WTC11 (cell line): ENCODE results near the gene OXSR1. TPM values are rescaled to one million over a fixed set of nuclear protein-coding genes. Genes with fewer than 3 reads are reported as not detected.

Source experiments
- ATAC-seq: fragments of 200-7000 bp; cut with Tn5 transposase; 2 replicates; pipeline ENCODE4 v1.10.0; 2021; ENCODE audit warnings: mild to moderate bottlenecking, moderate library complexity
- CTCF ChIA-PET: fragments of 300-600 bp; sonication (Branson Sonifier 250); formaldehyde crosslinking; loops from one replicate; lab custom pipeline; 2021; ENCODE audit warnings: antibody characterized with exemption; lab: Charles Lee
- POLR2A ChIA-PET: fragments of 350-600 bp; sonication (Branson Sonifier 250); formaldehyde crosslinking; loops from one replicate; lab custom pipeline; 2021; ENCODE audit warnings: antibody characterized with exemption; lab: Charles Lee
- DNase-seq: peaks from one replicate; pipeline ENCODE4 v3.0.0; 2021; ENCODE audit warnings: low spot score
- H3K27ac Mint-ChIP-seq: 2 replicates; pipeline ENCODE4 v1.8.0; 2021; ENCODE audit warnings: mixed read lengths
- H3K27me3 Mint-ChIP-seq: 2 replicates; pipeline ENCODE4 v1.8.0; 2021; ENCODE audit warnings: low read depth, mild to moderate bottlenecking, moderate library complexity, mixed read lengths
- H3K36me3 Mint-ChIP-seq: 2 replicates; pipeline ENCODE4 v1.8.0; 2021; ENCODE audit warnings: mixed read lengths
- H3K4me1 Mint-ChIP-seq: 2 replicates; pipeline ENCODE4 v1.8.0; 2022; ENCODE audit warnings: mixed read lengths
- H3K4me3 Mint-ChIP-seq: 2 replicates; pipeline ENCODE4 v1.8.0; 2021; ENCODE audit warnings: mild to moderate bottlenecking, moderate library complexity, mixed read lengths
- H3K9me3 Mint-ChIP-seq: 2 replicates; pipeline ENCODE4 v1.8.0; 2021; ENCODE audit warnings: mixed read lengths
- ARID4B ChIP-seq: sonication (generic); formaldehyde crosslinking; IDR thresholded peaks from 2 replicates; pipeline ENCODE4 v1.8.0; 2023; ENCODE audit warnings: missing genetic modification reagents, mild to moderate bottlenecking, borderline replicate concordance
- FOXJ3 ChIP-seq: sonication (generic); formaldehyde crosslinking; IDR thresholded peaks from 2 replicates; pipeline ENCODE4 v1.9.0; 2021; ENCODE audit warnings: missing genetic modification reagents, mild to moderate bottlenecking, borderline replicate concordance
- FOXK1 ChIP-seq: sonication (generic); formaldehyde crosslinking; IDR thresholded peaks from 2 replicates; pipeline ENCODE4 v1.8.0; 2022; ENCODE audit warnings: mild to moderate bottlenecking, moderate library complexity, missing genetic modification reagents
- GABPB1 ChIP-seq: sonication (generic); formaldehyde crosslinking; IDR thresholded peaks from 2 replicates; pipeline ENCODE4 v1.8.1; 2023; ENCODE audit warnings: mild to moderate bottlenecking, missing genetic modification reagents
- NR1H2 ChIP-seq: sonication (generic); formaldehyde crosslinking; IDR thresholded peaks from 2 replicates; pipeline ENCODE4 v1.9.0; 2021; ENCODE audit warnings: mild to moderate bottlenecking, moderate library complexity, missing genetic modification reagents
- SP1 ChIP-seq: sonication (generic); formaldehyde crosslinking; conservative IDR thresholded peaks from 2 replicates; pipeline ENCODE4 v1.8.1; 2022; ENCODE audit warnings: missing genetic modification reagents
- TCF7 ChIP-seq: sonication (generic); formaldehyde crosslinking; IDR thresholded peaks from 2 replicates; pipeline ENCODE4 v1.8.0; 2022; ENCODE audit warnings: mild to moderate bottlenecking, low read depth, missing genetic modification reagents, moderate library complexity
- TEAD1 ChIP-seq: sonication (generic); formaldehyde crosslinking; IDR thresholded peaks from 2 replicates; pipeline ENCODE4 v1.8.0; 2022; ENCODE audit warnings: mild to moderate bottlenecking, missing genetic modification reagents
- ZBTB21 ChIP-seq: sonication (generic); formaldehyde crosslinking; IDR thresholded peaks from 2 replicates; pipeline ENCODE4 v1.8.1; 2023; ENCODE audit warnings: mild to moderate bottlenecking, missing genetic modification reagents, borderline replicate concordance
- ZMAT4 ChIP-seq: fragments of 250-450 bp; sonication (Bioruptor Pico); IDR thresholded peaks from 2 replicates; pipeline ENCODE4 v1.9.0; 2021; ENCODE audit warnings: mild to moderate bottlenecking
- ZNF219 ChIP-seq: sonication (generic); formaldehyde crosslinking; IDR thresholded peaks from 2 replicates; pipeline ENCODE4 v1.8.0; 2023; ENCODE audit warnings: missing genetic modification reagents, mild to moderate bottlenecking, borderline replicate concordance
- ZNF232 ChIP-seq: sonication (generic); formaldehyde crosslinking; IDR thresholded peaks from 2 replicates; pipeline ENCODE4 v1.8.0; 2022; ENCODE audit warnings: mild to moderate bottlenecking, missing genetic modification reagents
- total RNA-seq: library from RNA; stranded (reverse); gene quantifications from 3 replicates; pipeline ENCODE4 v1.2.3, GENCODE V29; 2021
- TF ChIP-seq, protein P1 (sequence below): fragments of 250-450 bp; sonication (Bioruptor Pico); IDR thresholded peaks from 2 replicates; pipeline ENCODE4 v1.8.0; 2021; ENCODE audit warnings: mild to moderate bottlenecking
- TF ChIP-seq, protein P2 (sequence below): fragments of 250-450 bp; sonication (Bioruptor Pico); IDR thresholded peaks from 2 replicates; pipeline ENCODE4 v2.1.2; 2022; ENCODE audit warnings: mild to moderate bottlenecking, moderate library complexity
- TF ChIP-seq, protein P3 (sequence below): sonication (generic); formaldehyde crosslinking; IDR thresholded peaks from 2 replicates; pipeline ENCODE4 v1.8.1; 2023; ENCODE audit warnings: mild to moderate bottlenecking, moderate library complexity, missing genetic modification reagents
- TF ChIP-seq, protein P4 (sequence below): sonication (generic); formaldehyde crosslinking; IDR thresholded peaks from 2 replicates; pipeline ENCODE4 v1.8.0; 2022; ENCODE audit warnings: mild to moderate bottlenecking, missing genetic modification reagents

Gene OXSR1
- total RNA-seq, 1 experiment from 2014 or later, result 50.6 TPM

- POLR2A ChIA-PET, result interaction anchor here (1.2 kb wide), 1 partner anchor 25 kb away, joined by 4 read pairs; the partner anchor contains the start of gene OXSR1
- Mint-ChIP-seq H3K36me3 (peaks cover 8% of the 10 kb centered on the region; the same call in 1 of the 2 replicates), H3K9me3 (no peaks in the 10 kb centered on the region), H3K4me1 (peaks cover 30% of the 10 kb centered on the region), H3K4me3 (no peak overlapping the region), H3K27me3 (peaks cover 6% of the 10 kb centered on the region; the same call in 1 of the 2 replicates), H3K27ac (no peak overlapping the region)
- no peak for ATAC-seq
- no peak for DNase-seq
- CTCF ChIA-PET, result no interaction called here
- TF ChIP-seq ZNF219 (CRISPR knock-in tag) (no peak), FOXJ3 (CRISPR knock-in tag) (no peak), ARID4B (no peak), FOXK1 (no peak), ZBTB21 (CRISPR knock-in tag) (no peak), GABPB1 (CRISPR knock-in tag) (no peak), SP1 (no peak), TEAD1 (no peak), ZNF232 (no peak), ZMAT4 (CRISPR knock-in tag) (no peak), TCF7 (no peak), NR1H2 (CRISPR knock-in tag) (no peak)
- TF ChIP-seq, protein P1, sequence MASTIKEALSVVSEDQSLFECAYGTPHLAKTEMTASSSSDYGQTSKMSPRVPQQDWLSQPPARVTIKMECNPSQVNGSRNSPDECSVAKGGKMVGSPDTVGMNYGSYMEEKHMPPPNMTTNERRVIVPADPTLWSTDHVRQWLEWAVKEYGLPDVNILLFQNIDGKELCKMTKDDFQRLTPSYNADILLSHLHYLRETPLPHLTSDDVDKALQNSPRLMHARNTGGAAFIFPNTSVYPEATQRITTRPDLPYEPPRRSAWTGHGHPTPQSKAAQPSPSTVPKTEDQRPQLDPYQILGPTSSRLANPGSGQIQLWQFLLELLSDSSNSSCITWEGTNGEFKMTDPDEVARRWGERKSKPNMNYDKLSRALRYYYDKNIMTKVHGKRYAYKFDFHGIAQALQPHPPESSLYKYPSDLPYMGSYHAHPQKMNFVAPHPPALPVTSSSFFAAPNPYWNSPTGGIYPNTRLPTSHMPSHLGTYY, result no peak
- TF ChIP-seq, protein P2, sequence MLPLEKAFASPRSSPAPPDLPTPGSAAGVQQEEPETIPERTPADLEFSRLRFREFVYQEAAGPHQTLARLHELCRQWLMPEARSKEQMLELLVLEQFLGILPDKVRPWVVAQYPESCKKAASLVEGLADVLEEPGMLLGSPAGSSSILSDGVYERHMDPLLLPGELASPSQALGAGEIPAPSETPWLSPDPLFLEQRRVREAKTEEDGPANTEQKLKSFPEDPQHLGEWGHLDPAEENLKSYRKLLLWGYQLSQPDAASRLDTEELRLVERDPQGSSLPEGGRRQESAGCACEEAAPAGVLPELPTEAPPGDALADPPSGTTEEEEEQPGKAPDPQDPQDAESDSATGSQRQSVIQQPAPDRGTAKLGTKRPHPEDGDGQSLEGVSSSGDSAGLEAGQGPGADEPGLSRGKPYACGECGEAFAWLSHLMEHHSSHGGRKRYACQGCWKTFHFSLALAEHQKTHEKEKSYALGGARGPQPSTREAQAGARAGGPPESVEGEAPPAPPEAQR, result no peak
- TF ChIP-seq, protein P3, sequence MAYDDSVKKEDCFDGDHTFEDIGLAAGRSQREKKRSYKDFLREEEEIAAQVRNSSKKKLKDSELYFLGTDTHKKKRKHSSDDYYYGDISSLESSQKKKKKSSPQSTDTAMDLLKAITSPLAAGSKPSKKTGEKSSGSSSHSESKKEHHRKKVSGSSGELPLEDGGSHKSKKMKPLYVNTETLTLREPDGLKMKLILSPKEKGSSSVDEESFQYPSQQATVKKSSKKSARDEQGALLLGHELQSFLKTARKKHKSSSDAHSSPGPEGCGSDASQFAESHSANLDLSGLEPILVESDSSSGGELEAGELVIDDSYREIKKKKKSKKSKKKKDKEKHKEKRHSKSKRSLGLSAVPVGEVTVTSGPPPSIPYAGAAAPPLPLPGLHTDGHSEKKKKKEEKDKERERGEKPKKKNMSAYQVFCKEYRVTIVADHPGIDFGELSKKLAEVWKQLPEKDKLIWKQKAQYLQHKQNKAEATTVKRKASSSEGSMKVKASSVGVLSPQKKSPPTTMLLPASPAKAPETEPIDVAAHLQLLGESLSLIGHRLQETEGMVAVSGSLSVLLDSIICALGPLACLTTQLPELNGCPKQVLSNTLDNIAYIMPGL (CRISPR knock-in tag), result no peak
- TF ChIP-seq, protein P4, sequence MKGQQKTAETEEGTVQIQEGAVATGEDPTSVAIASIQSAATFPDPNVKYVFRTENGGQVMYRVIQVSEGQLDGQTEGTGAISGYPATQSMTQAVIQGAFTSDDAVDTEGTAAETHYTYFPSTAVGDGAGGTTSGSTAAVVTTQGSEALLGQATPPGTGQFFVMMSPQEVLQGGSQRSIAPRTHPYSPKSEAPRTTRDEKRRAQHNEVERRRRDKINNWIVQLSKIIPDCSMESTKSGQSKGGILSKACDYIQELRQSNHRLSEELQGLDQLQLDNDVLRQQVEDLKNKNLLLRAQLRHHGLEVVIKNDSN (CRISPR knock-in tag), result no peak
- TF ChIP-seq, all 79 proteins: peak for 0
These were observed 24.8 kb upstream of the OXSR1 start for GRCh38 chr3:38140326-38141172.
